DMS 273 (cell line): ENCODE measurements around the gene CABP7.
A peak's percentile ranks its signal among the peaks of the same experiment; 100 is the strongest.
"Not testable (repeated sequence)": the region's sequence is repeated elsewhere in the genome, so short reads cannot be mapped to it uniquely, and the experiment has no call there.

Experiments used
- DNase-seq: peaks from one replicate; lab custom pipeline; 2025; ENCODE audit not compliant: unreplicated experiment; lab: John Stamatoyannopoulos, UW

CABP7 gene

DNA sequence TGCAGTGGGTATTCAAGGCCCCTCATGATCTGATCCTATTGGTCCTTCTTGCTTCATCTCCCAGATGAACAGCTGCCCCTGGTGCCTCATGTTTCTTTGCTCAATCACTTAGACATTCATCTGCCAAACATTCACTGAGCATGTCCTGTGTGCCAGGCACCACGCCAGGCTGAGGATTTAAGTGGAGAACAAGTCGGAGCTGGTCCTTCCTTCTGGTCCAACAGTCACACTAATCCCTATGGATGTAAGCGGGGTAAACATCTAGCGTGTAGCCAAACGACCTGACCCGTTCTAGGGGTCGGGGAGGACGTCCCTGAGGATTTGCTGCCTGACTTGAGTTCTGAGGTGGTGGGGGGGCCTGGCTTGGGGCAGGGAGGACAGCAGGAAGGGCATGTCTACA is 25.1 kb downstream of the CABP7 start:
- peak; percentile 97 for DNase-seq

DNA sequence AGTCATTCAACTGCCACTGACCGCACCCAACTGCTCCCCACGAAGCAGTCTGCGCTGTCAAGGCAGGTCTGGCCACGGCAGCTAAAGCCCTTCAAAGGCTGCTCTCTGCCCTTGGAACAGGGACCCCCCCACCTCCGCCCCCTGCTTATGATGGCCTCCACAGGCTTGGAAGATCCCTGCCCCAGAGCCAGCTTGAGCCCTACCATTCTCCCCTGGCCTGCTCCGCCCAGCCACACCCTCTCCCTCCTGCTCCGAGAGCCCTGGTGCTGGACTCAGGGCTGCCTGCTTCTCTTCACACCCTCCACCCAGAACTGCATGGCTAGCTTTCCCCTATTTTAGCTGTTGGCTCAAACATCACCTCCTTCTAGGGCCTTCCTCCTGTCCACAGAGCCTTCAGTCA is 28.0 kb downstream of the CABP7 start:
- no peak for DNase-seq

DNA sequence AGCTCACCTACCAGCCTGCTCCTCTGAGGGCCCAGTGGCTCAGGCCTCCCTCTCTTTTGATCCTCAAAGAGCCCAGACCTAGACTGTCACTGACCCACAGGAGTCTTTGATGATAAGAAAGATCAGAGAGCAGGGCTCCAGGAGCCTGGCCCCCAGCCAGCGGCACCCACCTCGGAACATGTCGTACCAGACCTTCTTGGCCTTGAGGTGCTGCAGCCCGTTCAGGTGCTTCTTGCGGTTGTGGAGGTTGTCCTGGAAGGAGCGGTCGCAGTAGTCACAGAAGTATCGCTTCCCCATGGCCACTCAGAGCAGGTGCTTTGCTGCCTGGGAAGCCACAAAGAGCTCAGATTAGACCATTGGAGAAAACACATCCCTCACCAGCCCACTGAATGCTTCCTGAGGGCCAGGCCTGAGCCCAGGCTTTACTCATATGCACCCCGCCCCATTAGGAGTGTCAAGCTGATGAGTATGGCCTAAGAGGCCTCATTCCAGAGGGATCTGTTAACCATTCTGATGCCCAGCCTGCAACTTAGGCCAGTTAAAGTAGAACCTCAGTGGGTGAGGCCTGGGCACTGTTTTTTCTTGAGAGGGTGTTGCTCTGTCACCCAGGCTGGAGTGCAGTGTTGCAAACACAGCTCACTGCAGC is 28.6 kb downstream of the CABP7 start:
- DNase-seq = no peak

DNA sequence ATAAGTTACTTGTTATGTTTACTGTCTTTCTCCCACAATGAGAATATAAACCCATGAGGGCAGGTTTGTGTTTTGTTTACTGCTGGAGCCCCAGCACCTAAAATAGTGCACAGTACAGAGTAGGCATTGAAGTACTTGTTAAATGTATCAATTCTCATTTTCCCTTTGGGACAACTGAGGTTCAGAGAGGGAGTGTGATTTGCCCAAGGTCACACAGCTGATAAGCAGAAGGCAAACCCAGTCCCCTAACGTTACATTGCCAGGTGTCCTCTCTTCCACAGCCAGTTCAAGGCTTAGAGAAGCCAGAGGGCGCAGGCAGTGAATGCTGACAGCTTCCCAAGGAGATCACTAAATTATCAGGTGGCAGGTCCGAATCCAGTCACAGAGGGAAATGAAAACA is 30.2 kb downstream of the CABP7 start:
- DNase-seq = no peak

DNA sequence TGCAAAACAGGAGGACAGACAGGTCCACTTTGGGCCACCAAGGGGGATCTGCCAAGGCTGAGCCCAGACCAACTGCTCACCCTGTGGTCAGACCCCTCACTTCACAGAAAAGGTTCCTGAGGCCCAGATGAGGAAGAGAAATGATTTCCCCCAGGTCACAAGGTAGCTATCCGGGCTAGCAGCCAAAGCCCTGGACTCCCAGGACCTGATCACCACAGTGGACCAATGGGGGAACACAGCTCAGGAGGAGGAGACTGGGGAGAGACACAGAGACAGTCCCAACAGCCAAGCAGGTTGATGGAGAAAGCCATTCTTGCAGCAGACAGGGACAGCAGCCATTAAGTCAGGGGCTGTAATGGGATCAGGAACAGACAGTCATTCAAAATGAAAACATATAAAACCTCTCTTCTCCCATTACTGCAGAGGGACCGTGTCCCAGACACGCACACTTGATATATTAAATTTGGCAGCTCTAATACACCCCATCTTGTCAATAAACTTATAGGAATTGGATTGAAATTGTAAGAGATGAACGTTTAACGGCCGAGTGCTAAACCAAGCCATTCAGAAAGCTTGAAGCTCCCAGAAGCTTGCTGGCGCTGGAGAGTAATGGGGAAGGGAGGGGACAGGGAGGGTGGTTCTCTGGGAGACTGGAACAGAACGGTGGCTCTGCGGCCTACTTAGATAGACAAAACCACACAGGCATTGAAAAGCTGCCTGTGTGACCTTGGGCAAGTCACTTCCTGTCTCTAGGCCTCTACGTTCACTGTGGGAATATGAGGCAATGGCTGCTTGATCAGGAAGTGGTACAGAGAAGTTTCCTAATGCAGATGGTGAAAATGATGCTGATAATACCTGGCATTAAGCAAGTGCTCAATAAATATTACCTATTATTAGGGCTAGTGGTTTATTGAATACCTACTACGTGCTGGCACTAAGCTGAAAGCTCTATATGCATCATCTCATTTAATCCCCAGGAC is 31.0 kb downstream of the CABP7 start:
- no peak for DNase-seq

DNA sequence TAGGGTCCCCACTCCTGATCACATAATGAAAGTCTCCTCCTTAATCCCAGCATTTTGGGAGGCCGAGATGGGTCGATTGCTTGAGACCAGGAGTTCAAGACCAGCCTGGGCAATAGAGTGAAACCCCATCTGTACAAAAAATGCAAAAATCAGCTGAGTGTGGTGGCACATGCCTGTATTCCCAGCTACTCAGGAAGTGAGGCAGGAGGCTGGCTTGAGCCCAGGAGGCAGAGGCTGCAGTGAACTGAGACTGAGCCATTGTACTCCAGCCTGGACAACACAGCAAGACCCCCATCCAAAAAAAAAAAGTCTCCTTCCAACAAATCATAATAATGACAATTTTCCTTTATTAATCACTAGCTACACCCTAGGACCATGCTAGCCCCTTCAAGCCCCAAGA is 31.9 kb downstream of the CABP7 start:
- no peak for DNase-seq

DNA sequence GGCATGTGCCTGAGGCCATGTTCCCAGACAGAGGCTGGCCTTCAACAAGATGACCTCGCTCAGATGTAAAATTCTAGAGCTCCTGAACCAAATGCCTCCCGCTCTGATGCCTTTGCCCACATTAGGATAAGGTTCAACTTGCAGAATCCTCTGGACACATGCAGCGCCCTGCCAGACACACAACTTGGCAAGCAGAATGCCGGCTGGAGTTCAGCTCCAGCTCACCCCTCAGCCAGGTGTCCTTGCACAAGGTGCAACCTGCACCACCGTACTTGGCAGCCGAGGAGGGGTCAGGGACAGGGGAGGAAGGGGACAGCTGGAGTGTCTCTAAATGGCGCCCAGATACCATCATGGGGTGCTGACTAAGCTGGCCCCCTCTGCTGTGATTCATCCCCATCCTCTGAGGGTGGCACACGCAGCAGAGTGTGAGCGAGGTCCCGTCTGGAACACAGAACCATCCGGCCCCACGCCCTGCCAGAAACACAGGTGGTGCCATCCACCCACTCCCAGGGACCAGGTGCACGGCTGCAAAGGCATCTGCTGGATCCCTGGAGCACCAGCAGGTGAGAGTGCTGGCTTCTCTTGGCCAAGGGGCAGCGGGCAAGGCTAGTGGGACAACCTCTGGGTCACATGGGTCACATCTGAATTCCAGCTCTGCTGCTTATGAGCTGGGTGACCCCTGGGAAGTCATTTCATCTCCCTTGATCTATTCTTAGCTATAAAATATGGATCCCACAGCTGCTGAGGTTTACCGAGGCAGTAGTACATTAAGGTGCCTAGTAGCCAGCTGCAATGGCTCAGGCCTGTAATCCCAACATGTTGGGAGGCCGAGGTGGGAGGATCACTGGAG is 34.2 kb downstream of the CABP7 start:
- DNase-seq = no peak

DNA sequence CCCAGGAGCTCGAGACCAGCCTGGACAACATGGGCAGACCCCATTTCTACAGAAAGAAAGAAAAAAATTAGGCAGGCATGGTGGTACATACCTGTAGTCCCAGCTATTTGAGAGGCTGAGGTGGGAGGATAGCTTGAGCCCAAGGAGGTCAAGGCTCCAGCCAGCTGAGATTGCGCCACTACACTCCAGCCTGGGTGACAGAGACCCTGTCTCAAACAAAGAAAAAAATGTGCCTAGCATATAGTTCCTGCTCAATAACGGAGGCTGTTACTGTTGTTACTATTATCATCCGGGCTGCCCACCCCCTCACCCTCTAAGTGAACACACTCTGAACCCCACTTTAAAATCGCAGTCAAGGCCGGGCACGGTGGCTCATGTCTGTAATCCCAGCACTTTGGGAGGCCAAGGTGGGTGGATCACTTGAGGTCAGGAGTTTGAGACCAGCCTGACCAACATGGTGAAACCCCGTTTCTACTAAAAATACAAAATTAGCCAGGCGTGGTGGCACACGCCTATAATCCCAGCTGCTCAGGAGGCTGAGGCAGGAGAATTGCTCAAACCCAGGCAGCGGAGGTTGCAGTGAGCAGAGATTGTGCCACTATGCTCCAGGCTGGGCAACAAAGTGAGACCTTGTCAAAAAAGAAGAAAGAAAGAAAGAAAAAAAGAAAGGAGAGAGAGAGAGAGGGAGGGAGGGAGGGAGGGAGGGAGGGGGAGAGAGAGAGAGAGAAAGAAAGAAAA is 35.0 kb downstream of the CABP7 start:
- DNase-seq = not testable (repeated sequence)

DNA sequence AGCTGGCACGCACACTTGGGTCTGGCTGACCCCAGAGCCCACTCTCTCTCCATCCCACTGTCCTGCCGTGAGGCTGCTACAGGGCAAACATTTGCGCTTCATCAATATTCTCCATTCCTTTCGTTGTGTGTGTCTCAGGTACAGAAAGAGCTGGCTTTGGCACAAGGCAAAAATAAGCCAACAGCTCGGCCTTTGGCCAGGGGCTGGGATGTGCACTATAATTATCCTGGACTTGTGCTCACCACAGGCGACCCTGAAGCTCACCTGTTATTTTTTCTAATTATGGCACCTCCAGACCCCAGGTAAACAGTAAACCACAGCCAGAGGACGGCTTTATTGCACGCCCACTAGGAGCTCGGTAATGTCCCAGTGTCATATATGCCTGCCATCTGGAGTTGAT is 36.1 kb downstream of the CABP7 start:
- no peak for DNase-seq

DNA sequence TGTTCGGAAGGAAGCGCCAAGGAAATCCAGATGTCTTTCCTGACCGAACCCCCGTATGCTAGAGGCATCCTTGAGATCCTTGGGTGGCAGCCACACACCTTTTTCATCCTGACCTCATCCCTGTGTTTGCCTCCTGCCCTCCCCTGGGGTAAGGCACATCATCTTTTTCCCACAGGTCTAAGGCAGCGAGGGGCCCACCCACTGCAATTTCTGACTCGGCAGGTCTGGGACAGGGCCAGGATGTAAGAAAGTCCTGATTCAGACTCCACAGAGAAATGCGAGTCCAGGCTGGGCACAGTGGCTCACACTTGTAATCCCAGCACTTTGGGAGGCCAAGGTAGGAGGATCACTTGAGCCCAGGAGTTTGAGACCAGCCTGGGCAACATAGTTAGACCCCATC is 36.5 kb downstream of the CABP7 start:
- DNase-seq = no peak

DNA sequence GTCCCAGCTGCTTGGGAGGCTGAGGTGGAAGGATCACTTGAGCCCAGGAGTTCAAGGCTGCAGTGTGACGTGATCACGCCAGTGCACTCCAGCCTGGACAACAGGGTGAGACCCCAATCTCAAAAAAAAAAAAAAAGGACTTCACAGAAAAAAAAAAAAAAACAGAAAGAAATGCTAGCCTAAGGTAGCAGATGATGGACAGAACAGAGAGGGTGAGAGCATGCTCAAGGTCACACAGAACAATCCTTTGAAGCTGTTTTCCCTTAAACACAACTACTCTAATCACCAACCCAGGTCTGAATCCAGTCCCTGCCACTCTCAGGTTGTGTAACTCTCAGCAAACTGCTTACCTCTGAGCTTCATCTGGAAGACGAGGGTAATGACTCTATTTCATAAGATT is 37.3 kb downstream of the CABP7 start:
- DNase-seq = no peak

DNA sequence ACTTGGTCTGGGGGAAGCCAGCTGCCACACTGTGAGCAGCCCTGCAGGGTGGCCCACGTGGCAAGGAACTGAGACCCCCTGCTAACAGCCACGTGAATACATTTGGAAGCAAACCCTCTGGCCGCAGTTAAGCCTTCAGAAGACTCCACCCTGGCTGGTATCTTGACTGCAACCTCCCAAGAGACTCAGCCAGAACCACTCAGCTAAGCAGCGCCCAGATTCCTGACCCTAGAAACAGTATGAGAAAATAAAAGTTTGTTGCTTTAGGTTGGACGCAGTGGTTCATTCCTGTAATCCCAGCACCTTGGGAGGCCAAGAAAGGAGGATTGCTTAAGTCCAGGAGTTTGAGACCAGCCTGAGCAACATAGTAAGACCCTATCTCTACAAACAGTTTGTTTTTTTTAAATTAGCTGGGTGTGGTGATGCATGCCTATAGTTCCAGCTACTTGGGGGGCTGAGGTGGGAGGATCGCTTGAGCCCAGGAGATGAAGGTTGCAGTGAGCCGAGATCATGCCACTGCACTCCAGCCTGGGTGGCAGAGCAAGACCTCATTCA is 38.3 kb downstream of the CABP7 start:
- no peak for DNase-seq

DNA sequence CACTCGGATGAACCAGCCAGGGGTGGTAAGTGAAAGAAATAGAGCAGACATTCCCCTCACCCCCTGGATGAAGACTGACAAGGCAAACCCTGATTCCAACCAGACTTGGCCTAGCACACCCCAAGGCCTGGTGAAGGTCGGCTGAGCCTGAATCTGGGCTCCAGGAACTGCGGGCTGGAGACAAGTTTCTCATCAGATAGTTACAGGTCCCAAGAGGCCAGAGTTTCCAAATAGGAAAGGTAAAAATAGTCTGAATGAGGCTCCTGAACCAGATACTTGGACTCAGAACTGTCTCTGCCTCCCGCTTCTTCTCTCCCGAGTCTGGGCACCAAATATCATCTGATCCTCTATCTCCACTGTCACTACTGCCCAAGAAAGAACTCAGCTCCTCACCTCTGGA is 39.2 kb downstream of the CABP7 start:
- no peak for DNase-seq

DNA sequence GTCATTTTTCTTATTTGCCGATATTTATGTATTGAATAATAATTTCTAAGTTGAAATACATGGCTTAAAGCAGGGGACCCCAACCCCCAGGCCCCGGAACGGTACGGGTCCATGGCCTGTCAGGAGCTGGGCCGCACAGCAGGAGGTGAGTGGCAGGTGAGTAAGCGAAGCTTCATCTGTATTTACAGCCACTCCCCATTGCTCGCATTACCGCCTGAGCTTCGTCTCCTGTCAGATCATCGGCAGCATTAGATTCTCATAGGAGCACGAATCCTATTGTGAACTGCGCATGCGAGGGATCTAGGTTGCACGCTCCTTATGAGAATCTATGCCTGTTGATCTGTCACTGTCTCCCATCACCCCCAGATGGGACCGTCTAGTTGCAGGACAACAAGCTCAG is 42.5 kb downstream of the CABP7 start:
- no peak for DNase-seq

DNA sequence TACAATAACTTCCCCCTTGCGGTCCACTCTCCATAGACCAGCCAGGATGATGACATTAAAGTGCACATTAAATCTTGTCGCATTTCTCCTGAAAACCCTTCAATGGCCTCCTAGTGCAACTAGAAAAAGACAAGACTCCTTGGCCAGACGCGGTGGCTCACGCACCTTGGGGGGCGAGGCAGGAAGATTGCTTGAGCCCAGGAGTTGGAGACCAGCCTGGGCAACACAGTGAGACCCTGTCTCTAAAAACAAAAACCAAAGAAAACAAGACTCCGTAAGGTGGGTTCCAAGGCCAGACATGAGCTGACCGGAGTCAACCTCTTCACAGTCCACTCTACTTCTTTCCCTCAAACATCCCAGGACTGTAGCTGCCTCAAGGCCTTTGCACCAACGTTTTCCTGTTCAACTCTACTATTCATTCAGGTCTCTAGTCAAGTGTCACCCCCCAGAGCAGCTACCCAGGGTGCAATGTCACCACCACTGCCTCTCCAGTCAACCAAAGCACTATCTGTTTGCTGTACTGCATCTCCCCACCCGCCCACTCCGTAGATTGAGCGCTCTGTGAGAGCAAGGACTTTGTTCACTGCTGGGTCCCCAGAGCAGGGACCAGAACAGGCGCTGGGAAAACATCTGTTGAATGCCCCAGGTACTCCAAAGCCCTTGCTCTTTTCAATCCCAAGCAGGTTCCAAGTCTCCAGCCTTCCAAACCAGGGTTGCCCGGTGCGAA is 46.3 kb downstream of the CABP7 start:
- DNase-seq = peak; percentile 41

DNA sequence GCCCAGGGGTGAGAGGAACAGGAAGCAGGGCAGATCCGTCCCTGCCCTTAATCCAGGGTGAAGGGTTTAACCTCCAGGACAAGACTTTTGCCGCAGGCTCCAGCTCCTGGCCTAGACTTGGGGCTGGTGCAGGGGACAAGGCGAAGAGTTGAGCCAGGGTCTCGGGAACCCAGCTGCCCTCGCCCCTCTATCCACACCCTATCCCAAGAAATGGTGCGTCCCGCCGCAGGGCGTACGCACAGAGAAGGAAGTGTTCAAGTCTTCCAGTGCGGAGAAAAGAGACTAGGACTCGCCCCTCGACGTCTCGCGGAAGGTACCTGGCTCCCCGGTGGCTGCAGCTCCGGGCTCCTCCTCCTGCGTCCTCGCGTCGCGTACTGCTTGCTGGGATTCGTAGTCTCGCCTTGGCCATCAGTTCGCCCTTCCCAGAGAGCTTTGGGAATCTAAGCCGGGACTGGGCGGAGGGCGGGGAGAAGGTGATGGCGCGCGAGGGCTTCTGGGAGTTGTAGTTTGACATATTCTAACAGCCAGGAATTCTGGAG is 46.9 kb downstream of the CABP7 start, which contains the start of gene ZMAT5:
Gene ZMAT5, minus strand, starts transcription at position 376 of the 539 bp plus-strand sequence. CDS start 18,463 bp downstream, outside the sequence.
- peak; percentile 97 for DNase-seq

DNA sequence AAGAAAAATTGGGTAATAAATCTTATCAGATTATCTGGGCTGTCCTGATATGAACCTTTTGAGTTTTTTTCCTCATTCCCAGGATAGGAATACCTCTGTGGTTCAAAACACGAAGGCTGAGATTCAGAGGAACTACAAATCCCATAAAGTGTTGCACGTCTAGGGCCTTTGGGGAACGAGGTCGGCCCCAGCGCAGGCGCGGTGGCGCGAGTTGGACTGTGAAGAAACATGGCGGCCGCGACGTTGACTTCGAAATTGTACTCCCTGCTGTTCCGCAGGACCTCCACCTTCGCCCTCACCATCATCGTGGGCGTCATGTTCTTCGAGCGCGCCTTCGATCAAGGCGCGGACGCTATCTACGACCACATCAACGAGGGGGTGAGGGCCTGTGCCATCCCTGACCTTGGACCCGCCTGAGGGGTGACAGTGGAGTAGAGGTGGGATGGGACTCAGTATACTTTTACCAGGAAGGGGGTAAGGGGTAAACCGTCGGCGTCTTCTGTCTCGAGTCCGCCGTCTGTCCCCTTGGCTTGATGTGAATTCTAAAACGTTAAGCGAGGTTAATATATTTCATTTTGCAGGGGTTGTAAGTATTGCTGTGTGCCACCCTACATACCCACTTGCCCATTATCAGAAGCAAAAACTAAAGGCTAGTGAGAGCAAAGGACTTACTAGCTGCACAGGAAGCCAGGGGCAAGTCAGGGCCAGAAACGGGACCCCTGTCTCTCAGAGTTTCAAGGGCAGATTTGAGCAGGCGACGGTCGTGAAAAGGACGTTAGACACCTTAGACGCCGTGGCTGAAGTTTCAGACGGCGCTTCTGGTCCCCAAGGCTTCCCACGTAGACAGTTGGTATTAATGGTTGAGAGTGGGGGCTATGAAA is 47.6 kb downstream of the CABP7 start, which contains the start of gene UQCR10:
Gene UQCR10, plus strand, starts transcription at position 199 of the 881 bp plus-strand sequence. Its CDS starts 30 bp downstream, at position 229.
- DNase-seq = peak; percentile 93

DNA sequence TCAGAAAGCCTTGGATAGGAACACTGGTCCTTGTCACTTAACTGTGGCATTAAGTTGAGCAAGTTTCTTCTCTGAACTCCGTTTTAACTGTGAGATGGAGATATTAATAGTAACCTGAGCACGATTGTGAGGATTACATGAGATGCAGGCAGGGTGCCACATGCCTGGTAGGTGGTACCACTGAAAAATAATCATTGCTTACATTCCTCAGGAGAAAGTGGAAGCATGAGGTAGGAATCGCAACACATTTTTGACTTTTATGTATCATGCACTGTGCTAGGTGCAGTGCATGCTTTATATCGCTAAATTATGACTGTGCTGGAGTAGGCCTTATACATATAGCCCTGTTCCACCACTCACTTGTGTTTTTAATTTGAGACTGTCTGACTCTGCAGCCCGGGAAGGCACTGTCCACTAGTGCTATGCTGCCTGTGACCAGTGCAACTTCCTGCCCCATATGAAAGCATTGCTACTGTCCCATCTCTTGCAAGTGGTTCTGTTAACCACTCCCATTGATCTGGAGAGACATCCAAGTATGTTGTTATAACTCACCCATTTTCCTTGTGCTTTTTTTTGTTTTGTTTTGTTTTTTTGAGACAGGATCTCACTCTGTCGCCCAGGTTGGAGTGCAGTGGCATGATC is 48.4 kb downstream of the CABP7 start:
- DNase-seq = no peak
